PC-9 (cell line): ENCODE data around the gene AMOTL1. TPM values are rescaled to one million over a fixed set of nuclear protein-coding genes. Genes with fewer than 3 reads are reported as not detected.

Source experiments
- BruUV-seq: library from RNA; stranded (reverse); fragments of 400-500 nt; replicated peaks from 2 replicates; lab custom pipeline; 2021; lab: Mats Ljungman, UMichigan
- CTCF ChIA-PET: fragments of 300-600 bp; sonication (Branson Sonifier 250); formaldehyde crosslinking; loops from one replicate; lab custom pipeline; 2022; ENCODE audit warnings: antibody characterized with exemption; lab: Charles Lee
- POLR2A ChIA-PET: fragments of 300-600 bp; sonication (Branson Sonifier 250); formaldehyde crosslinking; loops from one replicate; lab custom pipeline; 2022; ENCODE audit warnings: antibody characterized with exemption; ENCODE audit not compliant: unreplicated experiment; lab: Charles Lee
- DNase-seq, 2 experiments: peaks; one replicate each; pipeline versions ENCODE4 v3.0.0 to v3.0.0-alpha.2; 2015 to 2022; ENCODE audit warnings: mixed read lengths in 1 of 2
- H2AFZ ChIP-seq: fragments of 200-600 bp; sonication (generic); 2 replicates; pipeline ENCODE4 v1.8.1; 2017; ENCODE audit warnings: antibody characterized with exemption
- H3F3A ChIP-seq: fragments of 200-600 bp; sonication (generic); 2 replicates; pipeline ENCODE4 v1.8.1; 2017; ENCODE audit warnings: antibody characterized with exemption, mild to moderate bottlenecking, low read depth; ENCODE audit not compliant: insufficient read depth
- H3K27ac ChIP-seq: fragments of 200-600 bp; sonication (generic); 2 replicates; pipeline ENCODE4 v1.6.1; 2016; ENCODE audit warnings: mixed run types
- H3K27me3 ChIP-seq: fragments of 200-600 bp; sonication (generic); 2 replicates; pipeline ENCODE4 v1.6.1; 2016; ENCODE audit warnings: low read depth, mixed run types; ENCODE audit not compliant: insufficient read depth
- H3K36me3 ChIP-seq: fragments of 200-600 bp; sonication (generic); 2 replicates; pipeline ENCODE4 v1.6.1; 2016; ENCODE audit warnings: low read depth, mixed run types
- H3K4me1 ChIP-seq: fragments of 200-600 bp; sonication (generic); replicated peaks from 2 replicates; pipeline ENCODE4 v1.6.1; 2016; ENCODE audit warnings: mixed run types; ENCODE audit not compliant: insufficient read depth
- H3K4me2 ChIP-seq: fragments of 200-600 bp; sonication (generic); 2 replicates; pipeline ENCODE4 v1.6.1; 2017; ENCODE audit warnings: mixed run types
- H3K4me3 ChIP-seq: fragments of 200-600 bp; sonication (generic); 2 replicates; pipeline ENCODE4 v1.6.1; 2016; ENCODE audit warnings: mixed run types
- H3K79me2 ChIP-seq: fragments of 200-600 bp; sonication (generic); 2 replicates; pipeline ENCODE4 v1.6.1; 2017; ENCODE audit warnings: low read depth, mixed run types
- H3K9me2 ChIP-seq: fragments of 200-600 bp; sonication (generic); 2 replicates; pipeline ENCODE4 v1.8.1; 2017; ENCODE audit warnings: mild to moderate bottlenecking; ENCODE audit not compliant: insufficient read depth
- H3K9me3 ChIP-seq: fragments of 200-600 bp; sonication (generic); 2 replicates; pipeline ENCODE4 v1.8.1; 2016; ENCODE audit warnings: low read depth; ENCODE audit not compliant: insufficient read depth
- H4K20me1 ChIP-seq: fragments of 200-600 bp; sonication (generic); 2 replicates; pipeline ENCODE4 v1.8.1; 2017; ENCODE audit not compliant: insufficient read depth
- EZH2 ChIP-seq: fragments of 200-600 bp; sonication (generic); IDR thresholded peaks from 2 replicates; pipeline ENCODE4 v1.8.0; 2017; ENCODE audit warnings: antibody characterized with exemption, low read depth
- intact Hi-C: fragments of 100-400 bp; cut with micrococcal nuclease; formaldehyde crosslinking; loops from one replicate; pipeline ENCODE4 v1.10.0; 2022; ENCODE audit not compliant: unreplicated experiment
- total RNA-seq: library from RNA; stranded (reverse); gene quantifications from 2 replicates; pipeline ENCODE4 v1.2.3, GENCODE V29; 2021
- TF ChIP-seq, protein P1 (sequence below): fragments of 200-600 bp; sonication (generic); conservative IDR thresholded peaks from 2 replicates; pipeline ENCODE4 v1.6.1; 2017; ENCODE audit warnings: mixed run types, antibody characterized with exemption, mild to moderate bottlenecking, moderate library complexity

The AMOTL1 gene
- total RNA-seq, 1 experiment from 2014 or later = 60.5 TPM

DNA sequence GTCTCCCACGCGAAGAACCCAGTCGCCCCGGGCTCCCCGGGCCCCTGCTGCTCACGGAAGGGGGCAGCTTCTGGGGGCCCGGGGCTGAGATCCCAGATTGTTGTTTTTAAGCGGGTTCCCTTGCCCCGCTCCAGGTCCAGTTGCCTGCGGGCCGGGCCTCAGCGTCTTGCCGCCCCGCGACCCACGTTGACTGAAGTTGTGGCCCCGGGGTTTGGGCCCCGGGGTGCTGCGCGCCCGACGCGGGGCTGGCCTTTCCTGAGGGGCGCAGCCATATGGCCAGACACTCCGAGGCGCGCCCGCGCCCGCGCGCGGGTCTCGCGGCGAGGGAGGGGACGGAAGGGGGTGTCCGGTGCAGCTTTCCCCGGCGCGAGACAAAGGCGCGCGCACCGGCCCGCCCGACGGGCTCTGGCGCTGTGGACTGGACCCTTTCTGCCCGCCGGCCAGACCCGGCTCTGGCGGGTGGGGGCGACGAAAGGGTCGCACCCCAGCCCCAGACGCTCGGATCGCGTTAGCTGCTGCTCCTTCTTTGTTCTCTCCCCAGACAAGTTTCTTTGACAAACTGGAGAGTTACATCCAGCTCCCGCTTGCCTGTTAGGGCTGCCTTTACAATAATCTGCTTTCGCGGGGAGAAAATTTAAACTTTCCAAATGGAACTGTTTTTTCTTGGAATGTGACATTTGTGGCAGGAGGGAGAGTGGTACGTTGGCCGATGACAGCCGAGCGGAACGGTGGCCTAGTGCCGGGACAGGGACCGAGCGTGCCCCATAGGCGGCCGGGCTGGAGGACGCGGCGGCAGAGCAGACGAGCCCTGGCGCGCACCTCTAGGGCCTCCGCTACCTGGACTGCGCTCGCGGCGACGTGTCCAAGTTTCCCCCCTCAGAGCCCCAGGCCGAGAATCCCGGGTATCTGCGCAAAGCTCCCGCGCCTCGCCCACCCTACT, 716 bp downstream of the AMOTL1 start:
- Histone ChIP-seq H3K9me2 (no peaks in the 10 kb centered on the region), H3K4me1 (peaks cover 69% of the 10 kb centered on the region), H3K79me2 (peaks cover 80% of the 10 kb centered on the region), H4K20me1 (peaks cover 37% of the 10 kb centered on the region), H3K27me3 (no peaks in the 10 kb centered on the region), H3K4me2 (peak overlapping the region; percentile 92), H3K27ac (peak overlapping the region; percentile 90), H3K9me3 (no peaks in the 10 kb centered on the region), H3K36me3 (peaks cover 10% of the 10 kb centered on the region; the same call in 1 of the 2 replicates), H2AFZ (peak overlapping the region; percentile 78), H3K4me3 (peak overlapping the region; percentile 95), H3F3A (peaks cover 50% of the 10 kb centered on the region)
- ChIA-PET POLR2A (interaction anchor here (0.6 to 0.7 kb wide), 5 partner anchors 20 to 180 kb away, joined by 4 to 6 read pairs (median 4); no protein-coding TSS in a partner anchor), CTCF (interaction anchor here (0.6 kb wide), 3 partner anchors 14 to 1656 kb away, joined by 4 to 6 read pairs (median 5); no protein-coding TSS in a partner anchor)
- BruUV-seq = no TSS peak
- intact Hi-C loops = loop anchor here (1.0 to 10.0 kb wide), 7 partner anchors 25 to 206 kb away; partner anchors contain the start of genes CWC15 and KDM4D
- TF ChIP-seq EZH2 = no peak
- TF ChIP-seq, protein P1, sequence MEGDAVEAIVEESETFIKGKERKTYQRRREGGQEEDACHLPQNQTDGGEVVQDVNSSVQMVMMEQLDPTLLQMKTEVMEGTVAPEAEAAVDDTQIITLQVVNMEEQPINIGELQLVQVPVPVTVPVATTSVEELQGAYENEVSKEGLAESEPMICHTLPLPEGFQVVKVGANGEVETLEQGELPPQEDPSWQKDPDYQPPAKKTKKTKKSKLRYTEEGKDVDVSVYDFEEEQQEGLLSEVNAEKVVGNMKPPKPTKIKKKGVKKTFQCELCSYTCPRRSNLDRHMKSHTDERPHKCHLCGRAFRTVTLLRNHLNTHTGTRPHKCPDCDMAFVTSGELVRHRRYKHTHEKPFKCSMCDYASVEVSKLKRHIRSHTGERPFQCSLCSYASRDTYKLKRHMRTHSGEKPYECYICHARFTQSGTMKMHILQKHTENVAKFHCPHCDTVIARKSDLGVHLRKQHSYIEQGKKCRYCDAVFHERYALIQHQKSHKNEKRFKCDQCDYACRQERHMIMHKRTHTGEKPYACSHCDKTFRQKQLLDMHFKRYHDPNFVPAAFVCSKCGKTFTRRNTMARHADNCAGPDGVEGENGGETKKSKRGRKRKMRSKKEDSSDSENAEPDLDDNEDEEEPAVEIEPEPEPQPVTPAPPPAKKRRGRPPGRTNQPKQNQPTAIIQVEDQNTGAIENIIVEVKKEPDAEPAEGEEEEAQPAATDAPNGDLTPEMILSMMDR = no peak
- DNase-seq = peak in 1 of 2 experiments; percentile 37

DNA sequence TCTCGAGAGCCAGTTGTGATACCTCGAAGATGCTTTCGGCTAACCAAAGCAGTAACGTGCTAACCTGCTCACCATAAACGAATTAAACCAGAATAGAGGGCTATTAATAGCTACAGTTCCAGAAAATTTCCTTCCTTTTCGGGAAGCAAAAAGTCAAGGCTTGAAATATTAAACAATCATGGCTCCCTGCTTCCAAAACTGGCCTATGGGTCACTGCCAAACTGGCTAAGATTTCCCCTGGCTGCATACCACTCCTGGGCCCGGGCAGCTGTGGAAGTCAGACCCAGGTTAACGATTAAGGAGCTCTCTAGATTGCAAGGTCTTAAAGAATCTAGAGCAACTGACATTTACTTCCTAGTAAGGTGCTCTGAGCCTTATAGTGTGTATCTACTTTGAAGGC, 1.7 kb downstream of the AMOTL1 start:
- peaks cover 59% of the 10 kb centered on the region for H3F3A ChIP-seq
- DNase-seq = no peak
- H3K27me3 ChIP-seq = no peaks in the 10 kb centered on the region
- H3K4me3 ChIP-seq = peak overlapping the region; percentile 95
- peaks cover 80% of the 10 kb centered on the region for H3K79me2 ChIP-seq
- H3K9me3 ChIP-seq = no peaks in the 10 kb centered on the region
- TF ChIP-seq EZH2 = no peak
- TF ChIP-seq, protein P1 = no peak
- no peak overlapping the region for H2AFZ ChIP-seq
- H4K20me1 ChIP-seq = peaks cover 37% of the 10 kb centered on the region
- ChIA-PET POLR2A (interaction anchor here (0.6 kb wide), 1 partner anchor 49 kb away, joined by 5 read pairs; no protein-coding TSS in a partner anchor), CTCF (no interaction called here)
- intact Hi-C loops = loop anchor here (2.0 to 10.0 kb wide), 5 partner anchors 38 to 205 kb away; partner anchors contain the start of genes CWC15 and KDM4D
- H3K4me2 ChIP-seq = peak overlapping the region; percentile 92
- H3K4me1 ChIP-seq = peaks cover 79% of the 10 kb centered on the region
- no peaks in the 10 kb centered on the region for H3K9me2 ChIP-seq
- peak overlapping the region; percentile 90 for H3K27ac ChIP-seq
- H3K36me3 ChIP-seq = peaks cover 10% of the 10 kb centered on the region; the same call in 1 of the 2 replicates
- BruUV-seq = TSS peak; percentile 28

DNA sequence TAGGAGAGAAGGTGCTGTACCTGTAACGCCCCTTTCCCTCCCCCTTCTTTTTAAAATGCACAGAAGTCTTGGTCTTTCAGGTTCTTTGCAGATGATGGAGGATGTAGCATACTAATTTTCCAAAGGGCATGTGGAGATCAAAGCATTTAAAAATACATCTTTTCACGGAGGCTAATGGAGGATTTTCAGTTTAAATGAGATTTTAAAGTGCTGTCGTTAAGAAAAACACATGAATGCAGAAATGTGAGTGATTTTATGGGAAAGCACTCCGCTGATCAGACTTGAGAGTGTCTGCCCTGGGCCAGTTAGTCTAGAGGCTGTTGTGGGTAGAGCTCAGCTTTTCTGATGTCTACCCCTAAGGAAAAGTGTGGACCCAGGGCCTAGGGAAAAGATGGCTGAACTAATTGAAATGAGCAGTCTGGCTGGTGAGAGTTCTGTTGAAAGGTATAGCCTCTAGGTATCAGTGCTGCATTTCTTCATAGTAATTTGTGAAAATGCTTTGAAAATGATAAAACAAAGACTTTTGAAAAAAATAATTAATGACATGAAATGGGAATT, 2.5 kb downstream of the AMOTL1 start:
- POLR2A ChIA-PET = interaction anchor here (0.6 kb wide), 1 partner anchor 48 kb away, joined by 5 read pairs; no protein-coding TSS in a partner anchor
- Histone ChIP-seq H3K27me3 (no peaks in the 10 kb centered on the region), H3K36me3 (peaks cover 10% of the 10 kb centered on the region; the same call in 1 of the 2 replicates), H3F3A (peaks cover 63% of the 10 kb centered on the region), H3K9me3 (no peaks in the 10 kb centered on the region), H4K20me1 (peaks cover 37% of the 10 kb centered on the region), H3K9me2 (no peaks in the 10 kb centered on the region), H3K4me2 (peak overlapping the region; percentile 92), H3K4me1 (peaks cover 79% of the 10 kb centered on the region), H3K79me2 (peaks cover 80% of the 10 kb centered on the region), H3K27ac (peak overlapping the region; percentile 90), H2AFZ (no peak overlapping the region), H3K4me3 (peak overlapping the region; percentile 95)
- BruUV-seq = no TSS peak
- TF ChIP-seq, protein P1 = no peak
- no peak for TF ChIP-seq EZH2
- intact Hi-C loops = no loop called here
- CTCF ChIA-PET = interaction anchor here (0.5 kb wide), 1 partner anchor 33 kb away, joined by 6 read pairs; no protein-coding TSS in a partner anchor
- DNase-seq = no peak
